Measurements from ENCODE around the gene IQCM.

IQCM gene

GRCh38 chr4:149752729-149753128 is 62.9 kb downstream of the IQCM start:
- TF ChIP-seq ZNF19 (tag by site-specific recombination; IDR thresholded peaks at IDR 0.05; ENCODE audit: low read depth) (no peak), ZNF391 (tag by site-specific recombination; IDR thresholded peaks at IDR 0.05; ENCODE audit: borderline replicate concordance, low read depth) (no peak), ZNF157 (tag by site-specific recombination; IDR thresholded peaks at IDR 0.05) (no peak), ZNF596 (tag by site-specific recombination; IDR thresholded peaks at IDR 0.05) (no peak), ZNF433 (tag by site-specific recombination; IDR thresholded peaks at IDR 0.05; ENCODE audit: low read depth) (no peak), ZNF530 (tag by site-specific recombination; IDR thresholded peaks at IDR 0.05; ENCODE audit: low read depth) (no peak), IKZF3 (tag by site-specific recombination; IDR thresholded peaks at IDR 0.05) (no peak), ZNF146 (tag by site-specific recombination; IDR thresholded peaks at IDR 0.05) (no peak), BCL11B (tag by site-specific recombination; IDR thresholded peaks at IDR 0.05; ENCODE audit: low read depth) (no peak), ZNF660 (tag by site-specific recombination; IDR thresholded peaks at IDR 0.05) (no peak), ZFP37 (tag by site-specific recombination; IDR thresholded peaks at IDR 0.05) (no peak), ZNF248 (tag by site-specific recombination; IDR thresholded peaks at IDR 0.05) (no peak), ZFP69B (tag by site-specific recombination; IDR thresholded peaks at IDR 0.05) (no peak), ZNF404 (tag by site-specific recombination; IDR thresholded peaks at IDR 0.05) (no peak)
- TF ChIP-seq, protein P1, sequence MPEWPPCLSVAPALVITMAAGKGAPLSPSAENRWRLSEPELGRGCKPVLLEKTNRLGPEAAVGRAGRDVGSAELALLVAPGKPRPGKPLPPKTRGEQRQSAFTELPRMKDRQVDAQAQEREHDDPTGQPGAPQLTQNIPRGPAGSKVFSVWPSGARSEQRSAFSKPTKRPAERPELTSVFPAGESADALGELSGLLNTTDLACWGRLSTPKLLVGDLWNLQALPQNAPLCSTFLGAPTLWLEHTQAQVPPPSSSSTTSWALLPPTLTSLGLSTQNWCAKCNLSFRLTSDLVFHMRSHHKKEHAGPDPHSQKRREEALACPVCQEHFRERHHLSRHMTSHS (tag by site-specific recombination; IDR thresholded peaks at IDR 0.05) = no peak
- TF ChIP-seq, protein P2, sequence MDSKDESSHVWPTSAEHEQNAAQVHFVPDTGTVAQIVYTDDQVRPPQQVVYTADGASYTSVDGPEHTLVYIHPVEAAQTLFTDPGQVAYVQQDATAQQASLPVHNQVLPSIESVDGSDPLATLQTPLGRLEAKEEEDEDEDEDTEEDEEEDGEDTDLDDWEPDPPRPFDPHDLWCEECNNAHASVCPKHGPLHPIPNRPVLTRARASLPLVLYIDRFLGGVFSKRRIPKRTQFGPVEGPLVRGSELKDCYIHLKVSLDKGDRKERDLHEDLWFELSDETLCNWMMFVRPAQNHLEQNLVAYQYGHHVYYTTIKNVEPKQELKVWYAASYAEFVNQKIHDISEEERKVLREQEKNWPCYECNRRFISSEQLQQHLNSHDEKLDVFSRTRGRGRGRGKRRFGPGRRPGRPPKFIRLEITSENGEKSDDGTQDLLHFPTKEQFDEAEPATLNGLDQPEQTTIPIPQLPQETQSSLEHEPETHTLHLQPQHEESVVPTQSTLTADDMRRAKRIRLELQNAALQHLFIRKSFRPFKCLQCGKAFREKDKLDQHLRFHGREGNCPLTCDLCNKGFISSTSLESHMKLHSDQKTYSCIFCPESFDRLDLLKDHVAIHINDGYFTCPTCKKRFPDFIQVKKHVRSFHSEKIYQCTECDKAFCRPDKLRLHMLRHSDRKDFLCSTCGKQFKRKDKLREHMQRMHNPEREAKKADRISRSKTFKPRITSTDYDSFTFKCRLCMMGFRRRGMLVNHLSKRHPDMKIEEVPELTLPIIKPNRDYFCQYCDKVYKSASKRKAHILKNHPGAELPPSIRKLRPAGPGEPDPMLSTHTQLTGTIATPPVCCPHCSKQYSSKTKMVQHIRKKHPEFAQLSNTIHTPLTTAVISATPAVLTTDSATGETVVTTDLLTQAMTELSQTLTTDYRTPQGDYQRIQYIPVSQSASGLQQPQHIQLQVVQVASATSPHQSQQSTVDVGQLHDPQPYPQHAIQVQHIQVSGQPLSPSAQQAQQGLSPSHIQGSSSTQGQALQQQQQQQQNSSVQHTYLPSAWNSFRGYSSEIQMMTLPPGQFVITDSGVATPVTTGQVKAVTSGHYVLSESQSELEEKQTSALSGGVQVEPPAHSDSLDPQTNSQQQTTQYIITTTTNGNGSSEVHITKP (tag by site-specific recombination; IDR thresholded peaks at IDR 0.05) = no peak
- TF ChIP-seq, protein P3, sequence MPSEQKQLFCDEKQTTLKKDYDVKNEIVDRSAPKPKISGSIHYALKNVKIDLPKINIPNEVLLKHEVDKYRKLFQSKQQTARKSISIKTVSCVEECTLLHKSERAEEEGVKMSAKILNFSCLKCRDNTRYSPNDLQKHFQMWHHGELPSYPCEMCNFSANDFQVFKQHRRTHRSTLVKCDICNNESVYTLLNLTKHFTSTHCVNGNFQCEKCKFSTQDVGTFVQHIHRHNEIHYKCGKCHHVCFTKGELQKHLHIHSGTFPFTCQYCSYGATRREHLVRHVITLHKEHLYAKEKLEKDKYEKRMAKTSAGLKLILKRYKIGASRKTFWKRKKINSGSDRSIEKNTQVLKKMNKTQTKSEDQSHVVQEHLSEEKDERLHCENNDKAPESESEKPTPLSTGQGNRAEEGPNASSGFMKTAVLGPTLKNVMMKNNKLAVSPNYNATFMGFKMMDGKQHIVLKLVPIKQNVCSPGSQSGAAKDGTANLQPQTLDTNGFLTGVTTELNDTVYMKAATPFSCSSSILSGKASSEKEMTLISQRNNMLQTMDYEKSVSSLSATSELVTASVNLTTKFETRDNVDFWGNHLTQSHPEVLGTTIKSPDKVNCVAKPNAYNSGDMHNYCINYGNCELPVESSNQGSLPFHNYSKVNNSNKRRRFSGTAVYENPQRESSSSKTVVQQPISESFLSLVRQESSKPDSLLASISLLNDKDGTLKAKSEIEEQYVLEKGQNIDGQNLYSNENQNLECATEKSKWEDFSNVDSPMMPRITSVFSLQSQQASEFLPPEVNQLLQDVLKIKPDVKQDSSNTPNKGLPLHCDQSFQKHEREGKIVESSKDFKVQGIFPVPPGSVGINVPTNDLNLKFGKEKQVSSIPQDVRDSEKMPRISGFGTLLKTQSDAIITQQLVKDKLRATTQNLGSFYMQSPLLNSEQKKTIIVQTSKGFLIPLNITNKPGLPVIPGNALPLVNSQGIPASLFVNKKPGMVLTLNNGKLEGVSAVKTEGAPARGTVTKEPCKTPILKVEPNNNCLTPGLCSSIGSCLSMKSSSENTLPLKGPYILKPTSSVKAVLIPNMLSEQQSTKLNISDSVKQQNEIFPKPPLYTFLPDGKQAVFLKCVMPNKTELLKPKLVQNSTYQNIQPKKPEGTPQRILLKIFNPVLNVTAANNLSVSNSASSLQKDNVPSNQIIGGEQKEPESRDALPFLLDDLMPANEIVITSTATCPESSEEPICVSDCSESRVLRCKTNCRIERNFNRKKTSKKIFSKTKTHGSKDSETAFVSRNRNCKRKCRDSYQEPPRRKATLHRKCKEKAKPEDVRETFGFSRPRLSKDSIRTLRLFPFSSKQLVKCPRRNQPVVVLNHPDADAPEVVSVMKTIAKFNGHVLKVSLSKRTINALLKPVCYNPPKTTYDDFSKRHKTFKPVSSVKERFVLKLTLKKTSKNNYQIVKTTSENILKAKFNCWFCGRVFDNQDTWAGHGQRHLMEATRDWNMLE (tag by site-specific recombination; conservative IDR thresholded peaks at IDR 0.05; ENCODE audit: low read depth) = no peak
- TF ChIP-seq, protein P4, sequence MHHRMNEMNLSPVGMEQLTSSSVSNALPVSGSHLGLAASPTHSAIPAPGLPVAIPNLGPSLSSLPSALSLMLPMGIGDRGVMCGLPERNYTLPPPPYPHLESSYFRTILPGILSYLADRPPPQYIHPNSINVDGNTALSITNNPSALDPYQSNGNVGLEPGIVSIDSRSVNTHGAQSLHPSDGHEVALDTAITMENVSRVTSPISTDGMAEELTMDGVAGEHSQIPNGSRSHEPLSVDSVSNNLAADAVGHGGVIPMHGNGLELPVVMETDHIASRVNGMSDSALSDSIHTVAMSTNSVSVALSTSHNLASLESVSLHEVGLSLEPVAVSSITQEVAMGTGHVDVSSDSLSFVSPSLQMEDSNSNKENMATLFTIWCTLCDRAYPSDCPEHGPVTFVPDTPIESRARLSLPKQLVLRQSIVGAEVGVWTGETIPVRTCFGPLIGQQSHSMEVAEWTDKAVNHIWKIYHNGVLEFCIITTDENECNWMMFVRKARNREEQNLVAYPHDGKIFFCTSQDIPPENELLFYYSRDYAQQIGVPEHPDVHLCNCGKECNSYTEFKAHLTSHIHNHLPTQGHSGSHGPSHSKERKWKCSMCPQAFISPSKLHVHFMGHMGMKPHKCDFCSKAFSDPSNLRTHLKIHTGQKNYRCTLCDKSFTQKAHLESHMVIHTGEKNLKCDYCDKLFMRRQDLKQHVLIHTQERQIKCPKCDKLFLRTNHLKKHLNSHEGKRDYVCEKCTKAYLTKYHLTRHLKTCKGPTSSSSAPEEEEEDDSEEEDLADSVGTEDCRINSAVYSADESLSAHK (tag by site-specific recombination; IDR thresholded peaks at IDR 0.05) = no peak
- no peaks in the 10 kb centered on the region for H3K4me1 ChIP-seq (ENCODE audit: control insufficient read depth, insufficient read depth, low read length)
- H3K36me3 ChIP-seq (ENCODE audit: control insufficient read depth in 2 of 2, insufficient read depth in 1 of 2, low read length in 2 of 2) = no peaks in the 10 kb centered on the region
- H3K27ac ChIP-seq (ENCODE audit: extremely low read depth, low read depth, low read length) = no peak overlapping the region
- CTCF ChIA-PET = no interaction called here
- H3K9me3 ChIP-seq (ENCODE audit: control insufficient read depth, insufficient read depth, low read depth, low read length) = no peaks in the 10 kb centered on the region
- POLR2A ChIA-PET = no interaction called here
- H3K4me3 ChIP-seq (ENCODE audit: low read depth, low read length) = no peak overlapping the region
